GM21723 (cell line): ENCODE data around the gene TGFA.

Source experiments
- ATAC-seq: cut with Tn5 transposase; IDR thresholded peaks from one replicate; pipeline ENCODE4 v1.9.1; 2021; ENCODE audit warnings: mild to moderate bottlenecking, moderate library complexity; ENCODE audit not compliant: unreplicated experiment

Gene TGFA

DNA sequence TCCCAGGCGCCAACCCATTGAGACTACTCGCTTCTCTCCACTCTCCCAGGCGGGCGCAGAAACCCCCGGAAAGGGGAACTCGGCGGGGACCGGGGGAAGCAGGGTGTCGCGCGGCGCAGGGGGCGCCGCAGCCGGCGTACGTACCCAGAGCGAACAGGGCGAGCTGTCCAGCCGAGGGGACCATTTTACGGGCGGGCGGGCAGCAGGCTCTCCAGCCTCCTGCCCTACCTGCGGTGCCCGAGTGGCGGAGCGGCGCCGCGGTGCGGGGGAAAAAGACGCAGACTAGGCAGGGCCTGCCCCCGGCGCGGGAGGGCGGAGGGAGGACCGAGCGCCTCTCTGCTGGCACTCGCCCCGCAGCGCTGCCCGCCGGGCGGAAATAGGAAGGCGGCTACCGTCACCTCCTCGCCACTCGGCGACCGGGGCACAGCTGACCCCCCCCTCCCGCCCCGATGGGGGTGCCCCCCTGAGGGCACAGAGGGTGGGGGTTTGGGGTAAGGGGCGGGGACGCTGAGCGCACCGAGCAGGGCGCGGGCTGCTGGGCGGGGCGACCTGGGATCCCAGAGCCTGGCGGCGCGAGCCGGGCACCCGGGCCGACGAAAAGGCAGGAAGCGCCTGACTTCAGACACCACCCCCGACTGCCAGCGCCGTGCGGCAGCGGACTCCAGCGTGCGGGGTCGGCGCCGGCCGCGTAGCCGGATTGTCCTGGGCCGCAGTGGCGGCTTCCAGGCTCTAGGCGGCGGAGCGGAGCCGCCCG is at the start of gene TGFA:
Gene TGFA (minus strand): TSS at position 243 of the 754 bp plus-strand sequence. CDS start 59 bp downstream, at position 184.
- ATAC-seq: peak; percentile 82

GRCh38 chr2:70603066-70603465 is 49.4 kb upstream of the TGFA start:
- ATAC-seq: no peak

- ATAC-seq: no peak
Observed at GRCh38 chr2:70598197-70598596, 44.6 kb upstream of the TGFA start.

DNA sequence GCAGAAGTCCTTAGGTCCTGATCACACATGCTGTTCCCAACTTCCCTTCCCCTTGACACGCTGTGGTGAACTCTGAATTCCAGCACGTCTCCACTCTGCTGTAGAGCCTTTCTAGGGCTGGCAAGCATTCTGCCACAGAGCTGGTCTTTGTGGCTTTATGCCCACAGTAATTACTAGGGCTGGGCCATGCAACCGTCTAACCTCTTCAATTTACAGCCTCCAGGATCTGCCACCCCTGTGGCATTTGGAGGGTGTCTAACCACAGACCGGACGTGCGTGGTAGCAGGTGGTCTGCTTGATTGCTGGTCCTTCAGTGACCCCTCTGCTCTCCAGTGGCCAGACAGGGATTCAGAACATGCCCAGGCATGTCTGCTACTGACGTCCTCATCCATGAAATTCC is 43.1 kb upstream of the TGFA start:
- ATAC-seq: no peak

DNA sequence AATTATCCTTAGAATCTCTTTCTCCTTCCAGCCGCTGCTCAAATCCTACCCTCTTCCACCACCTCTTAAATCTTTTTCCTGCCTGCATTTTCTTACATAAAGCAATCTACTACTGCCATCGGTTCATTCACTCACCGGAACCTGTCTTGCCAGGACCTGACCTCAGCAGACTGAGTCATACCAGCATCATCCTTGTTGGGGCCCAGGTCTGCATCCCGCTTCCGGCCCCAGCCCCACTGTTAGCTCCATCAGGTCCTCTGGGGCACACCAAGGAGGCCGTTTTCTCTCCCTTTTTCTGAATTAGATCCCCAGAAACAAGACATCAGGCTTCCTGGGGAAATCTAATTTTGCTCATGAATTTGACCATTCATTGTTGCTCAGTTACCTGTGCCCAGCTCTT is 42.7 kb upstream of the TGFA start:
- no peak for ATAC-seq

- no peak for ATAC-seq
Observed at GRCh38 chr2:70583091-70583490, 29.5 kb upstream of the TGFA start.

DNA sequence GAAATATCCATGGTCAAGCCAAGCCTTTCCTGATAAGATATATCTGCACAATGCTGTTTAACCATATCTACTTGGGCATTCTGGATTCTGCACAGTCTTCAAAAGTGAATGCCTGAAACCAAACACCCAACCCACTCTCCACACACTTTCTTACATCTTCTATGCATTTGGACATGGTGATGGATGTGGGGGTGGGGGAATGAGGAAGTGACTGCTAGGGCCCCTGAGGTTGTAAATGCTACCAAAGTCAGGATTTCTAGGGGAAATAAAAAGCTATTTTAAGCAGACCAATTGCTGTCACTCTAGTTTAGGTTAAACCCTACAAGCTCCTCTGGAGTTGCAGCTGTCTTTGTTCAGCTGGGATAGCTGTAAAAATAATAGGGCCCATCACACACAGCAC is 26.7 kb upstream of the TGFA start:
- no peak for ATAC-seq

DNA sequence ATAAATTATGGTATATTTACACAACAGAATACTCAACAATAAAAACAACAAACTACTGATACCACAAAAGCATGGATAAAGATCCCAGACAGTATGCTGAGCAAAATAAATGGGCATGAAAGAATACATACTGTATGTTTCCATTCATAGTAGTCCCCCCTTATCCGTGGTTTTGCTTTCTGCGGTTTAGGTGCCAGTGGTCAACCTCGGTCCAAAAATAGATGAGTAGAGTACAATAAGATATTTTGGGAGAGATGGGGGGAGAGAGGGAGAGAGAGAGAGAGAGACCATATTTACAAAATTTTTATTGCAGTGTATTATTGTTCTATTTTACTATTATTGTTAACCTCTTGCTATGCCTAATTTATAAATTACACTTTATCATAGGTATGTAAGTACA is 21.0 kb upstream of the TGFA start:
- ATAC-seq: no peak

- no peak for ATAC-seq
Observed at GRCh38 chr2:70574109-70574508, 20.5 kb upstream of the TGFA start.

DNA sequence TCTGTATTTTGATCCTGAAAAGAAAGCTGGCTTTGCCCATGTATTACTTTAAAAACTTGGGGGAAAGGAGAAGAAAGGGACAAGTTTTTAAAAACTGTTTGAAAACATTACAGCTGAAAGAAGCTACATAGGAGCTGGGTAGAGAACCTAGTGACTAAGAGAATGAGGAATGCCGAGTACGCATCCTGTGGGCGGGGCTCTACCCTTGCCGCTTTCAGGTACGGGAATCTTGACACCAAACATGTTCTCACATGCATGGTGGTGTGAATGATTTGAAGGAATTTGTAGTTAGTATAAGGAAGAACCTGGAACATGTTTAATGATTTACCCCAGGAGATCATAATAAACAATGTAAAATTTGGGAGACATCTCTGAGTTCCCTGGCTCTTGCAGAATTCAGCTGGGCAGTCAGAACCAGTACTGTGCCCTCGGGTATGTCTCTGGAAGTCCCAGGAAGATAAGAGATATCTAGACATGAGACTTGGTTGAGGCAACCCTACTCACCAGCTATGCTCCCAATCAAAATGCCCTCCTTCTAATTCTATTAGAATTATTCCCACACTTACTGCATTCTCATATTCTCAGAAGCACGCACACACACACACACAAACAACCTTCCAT is 16.5 kb upstream of the TGFA start:
- no peak for ATAC-seq

GRCh38 chr2:70569559-70569958 is 15.9 kb upstream of the TGFA start:
- no peak for ATAC-seq

GRCh38 chr2:70566906-70567305 is 13.3 kb upstream of the TGFA start:
- no peak for ATAC-seq

GRCh38 chr2:70566464-70566863 is 12.8 kb upstream of the TGFA start:
- ATAC-seq: no peak

DNA sequence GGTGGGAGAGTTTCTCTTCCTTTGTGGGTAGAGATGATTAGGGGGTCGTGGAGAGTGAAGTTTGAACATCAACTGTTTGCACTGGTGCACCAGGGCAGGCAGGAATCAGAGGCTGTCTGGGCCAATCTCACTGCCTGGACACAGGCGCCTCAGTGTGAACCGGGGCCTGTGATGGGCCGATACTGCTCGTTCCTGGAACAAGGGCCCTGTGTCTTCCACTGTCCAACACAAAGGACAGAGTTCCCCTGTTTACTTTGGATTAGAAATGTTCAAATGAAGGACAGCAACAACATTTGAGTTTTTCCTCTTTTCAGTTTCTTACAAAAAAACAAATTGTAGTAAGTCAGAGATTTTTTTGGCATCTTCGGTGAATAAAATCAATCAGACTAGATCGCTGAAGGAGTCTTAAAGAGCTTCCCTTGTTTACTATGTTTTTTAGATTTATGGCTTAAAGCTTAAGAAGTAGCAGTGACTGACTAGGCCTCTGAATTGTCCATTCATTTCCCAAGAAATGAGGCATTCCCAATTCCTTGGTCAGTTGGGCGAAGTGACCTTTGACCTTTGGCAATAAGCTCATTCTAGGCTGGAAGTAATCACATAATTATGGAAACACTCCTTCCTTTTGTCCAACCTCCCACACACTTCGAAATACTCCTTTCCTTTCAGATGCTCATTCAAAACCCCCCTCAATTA is 11.6 kb upstream of the TGFA start:
- no peak for ATAC-seq

DNA sequence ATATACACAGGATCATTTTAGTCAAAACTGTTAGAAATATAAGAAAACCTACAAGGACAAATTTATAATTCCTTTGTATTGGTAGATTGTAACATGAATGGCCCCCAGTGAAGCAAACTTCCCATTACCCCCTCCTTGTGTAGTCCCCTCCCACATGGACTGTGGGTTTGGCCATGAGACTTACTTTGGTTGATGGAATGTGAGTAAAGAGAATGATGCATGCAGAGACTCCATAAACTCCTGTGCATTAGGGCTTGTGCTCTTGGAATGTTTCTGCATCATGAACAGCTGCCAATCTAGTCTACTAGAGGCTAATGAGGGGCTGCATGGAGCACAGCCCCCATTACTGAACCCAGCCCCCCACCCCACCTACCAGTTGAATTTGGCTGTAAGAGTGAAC is 8.3 kb upstream of the TGFA start:
- no peak for ATAC-seq

- ATAC-seq: no peak
Observed at GRCh38 chr2:70560442-70560841, 6.8 kb upstream of the TGFA start.

DNA sequence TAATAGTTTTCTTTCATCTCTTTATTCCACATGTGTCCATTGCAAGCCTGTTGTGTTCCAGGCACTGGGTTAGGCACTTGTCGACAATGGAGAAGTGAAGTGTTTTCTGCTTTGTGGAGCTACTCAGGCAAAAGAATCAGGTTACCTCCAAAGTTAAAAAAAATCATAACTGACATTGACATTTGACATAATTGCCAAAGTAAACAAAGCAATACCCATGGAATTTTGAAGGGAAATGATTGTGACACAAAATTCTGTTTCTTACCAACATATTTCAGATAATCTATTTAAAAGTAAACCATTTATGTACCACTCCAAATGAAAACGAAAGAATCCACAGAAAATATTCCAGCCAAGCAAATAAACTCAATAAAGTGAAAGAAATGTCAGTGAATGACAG is 6.4 kb upstream of the TGFA start:
- no peak for ATAC-seq

DNA sequence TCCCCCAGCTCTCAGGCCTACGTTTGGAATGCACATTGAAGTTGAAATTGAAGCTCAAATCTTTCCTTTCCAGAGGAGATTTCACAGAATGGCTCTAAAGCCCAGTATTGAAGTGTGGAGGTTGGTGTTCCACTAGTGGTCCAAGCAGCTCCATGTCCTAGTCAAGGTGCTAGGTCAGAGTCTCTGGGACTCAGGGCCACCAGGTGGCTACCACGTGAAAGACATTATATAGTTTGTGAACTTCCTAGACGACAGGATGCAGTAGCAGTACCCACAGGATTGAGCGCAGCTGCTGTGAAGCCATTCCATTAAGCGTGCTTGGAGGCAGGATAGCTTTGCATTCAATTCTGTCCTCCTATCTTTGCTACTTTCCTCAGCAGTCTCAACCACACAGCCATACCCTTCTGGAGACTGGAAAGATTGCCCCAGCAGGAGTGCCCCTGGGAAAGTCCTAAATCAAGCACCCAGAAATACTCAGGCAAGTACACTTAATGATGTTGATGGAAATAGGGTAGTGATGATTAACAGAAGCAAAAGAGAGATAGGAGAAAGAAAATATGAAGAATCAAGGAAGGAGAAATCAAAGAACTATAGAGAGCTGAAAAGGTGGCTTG is 4.7 kb upstream of the TGFA start:
- no peak for ATAC-seq

DNA sequence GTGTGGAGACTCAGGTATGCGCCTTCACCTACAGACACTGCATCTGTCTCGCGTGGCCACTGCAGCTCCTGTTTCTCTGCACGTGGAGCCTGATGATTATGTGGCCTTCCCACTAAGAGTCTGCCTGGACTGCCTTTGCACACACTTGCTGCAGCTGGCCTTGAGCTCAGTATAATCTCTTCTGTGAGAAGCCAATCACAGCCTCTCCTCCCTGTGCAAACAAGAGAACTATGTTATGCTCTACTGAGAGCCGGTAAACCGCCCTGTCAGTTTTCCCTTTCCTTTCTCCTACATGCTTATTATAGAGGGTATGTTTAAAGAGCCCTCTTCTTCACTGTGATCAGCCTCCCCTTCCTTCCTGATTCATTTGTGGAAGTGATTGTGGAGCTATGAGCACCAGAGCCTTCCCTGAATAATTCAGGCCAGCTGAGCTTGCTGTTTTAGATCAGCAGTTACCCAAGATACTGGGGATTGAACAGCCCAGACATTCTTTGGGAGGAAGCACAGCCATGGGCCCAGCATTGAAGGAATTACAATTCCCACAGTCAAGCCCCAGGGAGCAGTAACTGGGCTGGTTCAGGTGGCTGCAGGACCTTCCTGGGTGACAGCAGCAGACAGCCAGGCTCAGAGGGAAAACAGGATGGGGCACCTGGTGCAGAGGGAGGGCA is 3.7 kb upstream of the TGFA start:
- ATAC-seq: no peak

DNA sequence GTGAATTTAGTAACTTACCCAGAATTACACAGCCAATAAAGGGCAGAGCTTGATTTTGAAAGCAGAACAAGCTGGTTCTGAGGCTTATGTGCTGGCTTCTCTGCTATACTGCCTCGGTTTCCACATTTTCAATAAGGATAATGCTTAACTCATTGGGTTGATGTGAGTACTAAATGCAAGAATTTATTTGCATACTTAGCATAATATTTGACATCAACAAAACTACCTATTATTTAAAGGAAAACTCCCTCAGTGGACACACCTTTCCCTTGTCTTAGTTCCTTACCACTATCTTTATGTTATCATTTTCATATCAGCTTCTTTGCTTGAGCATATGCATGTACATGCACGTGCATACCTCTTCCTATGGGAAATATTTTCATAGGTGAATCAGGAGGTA is 3.0 kb upstream of the TGFA start:
- ATAC-seq: no peak

- ATAC-seq: no peak
Observed at GRCh38 chr2:70554338-70554892, 789 bp upstream of the TGFA start.
